IMR-90 (cell line): ENCODE data around the gene EDA. TPM values are rescaled to one million over a fixed set of nuclear protein-coding genes. Genes with fewer than 3 reads are reported as not detected.

Experiments
- ATAC-seq: fragments of 200-7000 bp; cut with Tn5 transposase; 2 replicates; pipeline ENCODE4 v1.9.1; 2020; ENCODE audit warnings: low read depth, mild to moderate bottlenecking, moderate library complexity
- BruUV-seq: library from RNA; stranded (reverse); fragments of 400-500 nt; replicated peaks from 2 replicates; lab custom pipeline; 2021; lab: Mats Ljungman, UMichigan
- CTCF ChIA-PET: fragments of 300-600 bp; formaldehyde crosslinking; extraction: SDS; loops from one replicate; lab custom pipeline; 2021; ENCODE audit warnings: antibody characterized with exemption; lab: Yijun Ruan, JAX
- POLR2A ChIA-PET: fragments of 300-600 bp; sonication (Branson Sonifier 250); formaldehyde crosslinking; loops from one replicate; lab custom pipeline; 2022; ENCODE audit warnings: antibody characterized with exemption; ENCODE audit not compliant: unreplicated experiment; lab: Charles Lee
- DNase-seq: peaks from one replicate; pipeline ENCODE4 v3.0.0; 2013
- H2AFZ ChIP-seq: replicated peaks from 2 replicates; pipeline ENCODE3; 2013; ENCODE audit warnings: low read length, mild to moderate bottlenecking; ENCODE audit not compliant: poor library complexity
- H2AK5ac ChIP-seq: 2 replicates; pipeline ENCODE4 v1.6.1; 2013; ENCODE audit warnings: low read depth, low read length, inconsistent platforms
- H2AK9ac ChIP-seq: replicated peaks from 2 replicates; pipeline ENCODE3; 2013; ENCODE audit warnings: mild to moderate bottlenecking, low read depth, low read length, moderate library complexity; ENCODE audit not compliant: poor library complexity
- H2BK120ac ChIP-seq: 2 replicates; pipeline ENCODE4 v1.6.1; 2013; ENCODE audit warnings: low read depth, low read length, inconsistent platforms
- H2BK15ac ChIP-seq: 3 replicates; pipeline ENCODE4 v1.6.1; 2013; ENCODE audit warnings: low read depth, low read length, inconsistent platforms
- H2BK20ac ChIP-seq: 2 replicates; pipeline ENCODE4 v1.6.1; 2013; ENCODE audit warnings: low read depth, mild to moderate bottlenecking, inconsistent platforms, low read length, moderate library complexity
- H2BK5ac ChIP-seq: 2 replicates; pipeline ENCODE4 v1.6.1; 2013; ENCODE audit warnings: mild to moderate bottlenecking, low read depth, low read length, inconsistent platforms; ENCODE audit not compliant: poor library complexity, severe bottlenecking
- H3K14ac ChIP-seq: replicated peaks from 2 replicates; pipeline ENCODE4 v1.6.1; 2013; ENCODE audit warnings: low read depth, low read length, inconsistent platforms
- H3K18ac ChIP-seq: 2 replicates; pipeline ENCODE4 v1.6.1; 2013; ENCODE audit warnings: low read depth, low read length, control low read depth
- H3K23ac ChIP-seq: 2 replicates; pipeline ENCODE4 v1.6.1; 2013; ENCODE audit warnings: low read depth, low read length, inconsistent platforms
- H3K27ac ChIP-seq: 2 replicates; pipeline ENCODE4 v1.5.1; 2013; ENCODE audit warnings: mild to moderate bottlenecking, control low read depth, low read length; ENCODE audit not compliant: insufficient read depth
- H3K27me3 ChIP-seq: 2 replicates; pipeline ENCODE4 v1.6.1; 2013; ENCODE audit warnings: low read length; ENCODE audit not compliant: control insufficient read depth, insufficient read depth
- H3K36me3 ChIP-seq: 2 replicates; pipeline ENCODE4 v1.6.1; 2013; ENCODE audit warnings: low read length, mixed read lengths; ENCODE audit not compliant: control insufficient read depth, insufficient read depth
- H3K4ac ChIP-seq: 2 replicates; pipeline ENCODE4 v1.6.1; 2013; ENCODE audit warnings: low read depth, low read length, inconsistent platforms
- H3K4me1 ChIP-seq: 2 replicates; pipeline ENCODE4 v1.6.1; 2013; ENCODE audit warnings: low read length, mixed read lengths; ENCODE audit not compliant: control insufficient read depth, insufficient read depth
- H3K4me2 ChIP-seq: 2 replicates; pipeline ENCODE4 v1.6.1; 2013; ENCODE audit warnings: low read depth, mild to moderate bottlenecking, control low read depth, low read length, moderate library complexity
- H3K4me3 ChIP-seq: 2 replicates; pipeline ENCODE4 v1.5.1; 2013; ENCODE audit warnings: low read depth, mild to moderate bottlenecking, control low read depth, low read length, moderate library complexity; ENCODE audit not compliant: insufficient read depth
- H3K56ac ChIP-seq: 2 replicates; pipeline ENCODE4 v1.6.1; 2013; ENCODE audit warnings: low read length, inconsistent platforms; ENCODE audit not compliant: insufficient read depth; ENCODE audit errors: extremely low read depth
- H3K79me1 ChIP-seq, 2 experiments: 2 replicates each; pipeline ENCODE4 v1.6.1; 2013; ENCODE audit warnings: low read length in 2 of 2, inconsistent platforms in 1 of 2, low read depth in 1 of 2
- H3K9ac ChIP-seq: 2 replicates; pipeline ENCODE4 v1.6.1; 2013; ENCODE audit warnings: low read depth, low read length, control low read depth
- H3K9me1 ChIP-seq: 2 replicates; pipeline ENCODE4 v1.6.1; 2013; ENCODE audit warnings: low read length, inconsistent platforms; ENCODE audit not compliant: insufficient read depth
- H3K9me3 ChIP-seq: 2 replicates; pipeline ENCODE4 v1.6.1; 2013; ENCODE audit warnings: low read length; ENCODE audit not compliant: control insufficient read depth, insufficient read depth
- H4K20me1 ChIP-seq: 2 replicates; pipeline ENCODE4 v1.6.1; 2013; ENCODE audit warnings: low read length, inconsistent platforms; ENCODE audit not compliant: insufficient read depth
- H4K5ac ChIP-seq: 2 replicates; pipeline ENCODE4 v1.6.1; 2013; ENCODE audit warnings: mild to moderate bottlenecking, low read depth, low read length, control low read depth
- H4K8ac ChIP-seq, 2 experiments: 2 replicates each; pipeline ENCODE4 v1.6.1; 2013; ENCODE audit warnings: low read depth in 2 of 2, low read length in 2 of 2, control low read depth in 1 of 2, inconsistent platforms in 1 of 2
- H4K91ac ChIP-seq: 2 replicates; pipeline ENCODE4 v1.6.1; 2013; ENCODE audit warnings: low read depth, low read length, inconsistent platforms; ENCODE audit not compliant: insufficient read depth
- BHLHE40 ChIP-seq: fragments of 150-350 bp; IDR thresholded peaks from 2 replicates; pipeline ENCODE4 v1.6.1; 2016; ENCODE audit warnings: mild to moderate bottlenecking, low read depth, low read length
- CEBPB ChIP-seq: IDR thresholded peaks from 2 replicates; pipeline ENCODE4 v1.6.1; 2012; ENCODE audit warnings: low read depth, low read length, improper control_type of control experiment
- CHD1 ChIP-seq: IDR thresholded peaks from 2 replicates; pipeline ENCODE4 v1.6.1; 2012; ENCODE audit warnings: low read depth, low read length, improper control_type of control experiment
- CTCF ChIP-seq: conservative IDR thresholded peaks from 2 replicates; pipeline ENCODE4 v1.5.1; 2012; ENCODE audit warnings: mild to moderate bottlenecking, low read depth, low read length, improper control_type of control experiment
- ELK1 ChIP-seq: fragments of 150-350 bp; IDR thresholded peaks from 2 replicates; pipeline ENCODE4 v1.6.1; 2016; ENCODE audit warnings: low read depth, mild to moderate bottlenecking, low read length, moderate library complexity, borderline replicate concordance
- FOS ChIP-seq: fragments of 150-350 bp; IDR thresholded peaks from 2 replicates; pipeline ENCODE4 v1.6.1; 2016; ENCODE audit warnings: low read depth, low read length
- MAFK ChIP-seq: IDR thresholded peaks from 2 replicates; pipeline ENCODE4 v1.6.1; 2012; ENCODE audit warnings: low read depth, low read length, improper control_type of control experiment
- MAZ ChIP-seq: IDR thresholded peaks from 2 replicates; pipeline ENCODE4 v1.6.1; 2012; ENCODE audit warnings: low read depth, mild to moderate bottlenecking, low read length, improper control_type of control experiment, moderate library complexity, borderline replicate concordance
- MXI1 ChIP-seq: IDR thresholded peaks from 2 replicates; pipeline ENCODE4 v1.6.1; 2012; ENCODE audit warnings: low read depth, mild to moderate bottlenecking, low read length, moderate library complexity, borderline replicate concordance
- NFE2L2 ChIP-seq: fragments of 150-350 bp; IDR thresholded peaks from 2 replicates; pipeline ENCODE4 v1.6.1; 2016; ENCODE audit warnings: low read depth, mild to moderate bottlenecking, low read length
- POLR2A ChIP-seq: IDR thresholded peaks from 2 replicates; pipeline ENCODE4 v1.6.1; 2012; ENCODE audit warnings: mild to moderate bottlenecking, low read depth, low read length
- RAD21 ChIP-seq: IDR thresholded peaks from 2 replicates; pipeline ENCODE4 v1.6.1; 2012; ENCODE audit warnings: low read length, improper control_type of control experiment
- RCOR1 ChIP-seq: IDR thresholded peaks from 2 replicates; pipeline ENCODE4 v1.6.1; 2012; ENCODE audit warnings: mild to moderate bottlenecking, low read length, improper control_type of control experiment; ENCODE audit not compliant: insufficient replicate concordance
- RFX5 ChIP-seq: IDR thresholded peaks from 2 replicates; pipeline ENCODE4 v1.8.0; 2012; ENCODE audit warnings: low read depth, mild to moderate bottlenecking, low read length, moderate library complexity
- SMC3 ChIP-seq: fragments of 150-350 bp; IDR thresholded peaks from 2 replicates; pipeline ENCODE4 v1.6.1; 2016; ENCODE audit warnings: low read depth, mild to moderate bottlenecking, antibody characterized with exemption, low read length, moderate library complexity
- USF2 ChIP-seq: fragments of 150-350 bp; IDR thresholded peaks from 2 replicates; pipeline ENCODE4 v1.6.1; 2017; ENCODE audit warnings: mild to moderate bottlenecking, antibody characterized with exemption, low read length, low read depth
- WGBS, 2 experiments: methylation state at CpG; one replicate each; pipeline versions ENCODE4 v1.1.5 to v1.1.7; 2013; ENCODE audit warnings: missing lambda C conversion rate in 2 of 2; ENCODE audit not compliant: insufficient read length in 1 of 2; ENCODE audit errors: extremely low coverage in 2 of 2; 5-methylcytosine and 5-hydroxymethylcytosine counted together
- dilution Hi-C: fragments of 300-500 bp; cut with HindIII; formaldehyde crosslinking; loops from one replicate; pipeline ENCODE4 v1.14.3; 2018; ENCODE audit warnings: low sequenced_read_pairs; ENCODE audit not compliant: unreplicated experiment
- in situ Hi-C: fragments of 300-500 bp; cut with MboI; formaldehyde crosslinking; loops from 3 replicates; pipeline ENCODE4 v1.14.3; 2019; ENCODE audit warnings: low sequenced_read_pairs, inconsistent platforms, mixed read lengths
- intact Hi-C: fragments of 100-400 bp; cut with micrococcal nuclease; formaldehyde crosslinking; loops from 2 replicates; pipeline ENCODE4 v1.10.0; 2022
- polyA plus RNA-seq, 3 experiments: library from polyadenylated mRNA; depleted of rRNA; stranded (reverse); fragments of >200 nt; gene quantifications; 2 replicates each; pipeline ENCODE4 v1.2.3, GENCODE V29; 2012; ENCODE audit warnings: low replicate concordance in 1 of 3
- total RNA-seq: library from RNA; depleted of rRNA; stranded (reverse); fragments of >200 nt; gene quantifications from 2 replicates; pipeline ENCODE4 v1.2.3, GENCODE V29; 2012

Gene EDA
- total and polyA plus RNA-seq, 2 of the 4 experiments (the other 2 are of a cell fraction) = under 0.01 TPM; not detected in 1

- in situ Hi-C loops = no loop called here
- no peak overlapping the region for H3K9ac ChIP-seq
- no peak overlapping the region for H4K91ac ChIP-seq
- ATAC-seq = no peak
- no peak overlapping the region for H3K4me2 ChIP-seq
- ChIA-PET CTCF (no interaction called here), POLR2A (no interaction called here)
- no peak overlapping the region for H3K23ac ChIP-seq
- H3K79me1 ChIP-seq = no peaks in the 10 kb centered on the region
- no peaks in the 10 kb centered on the region for H3K9me1 ChIP-seq
- no peak overlapping the region for H2BK15ac ChIP-seq
- no peak overlapping the region for H2BK5ac ChIP-seq
- H3K18ac ChIP-seq = no peak overlapping the region
- dilution Hi-C loops = no loop called here
- no peaks in the 10 kb centered on the region for H3K4me1 ChIP-seq
- no peak overlapping the region for H3K4me3 ChIP-seq
- no peak overlapping the region for H3K27ac ChIP-seq
- H4K20me1 ChIP-seq = no peaks in the 10 kb centered on the region
- no CpG with 5 or more reads among the region's 1 CpG for WGBS, 2 experiments
- no peak overlapping the region for H4K8ac ChIP-seq
- H3K14ac ChIP-seq = no peak overlapping the region
- no peak overlapping the region for H2AFZ ChIP-seq
- H3K27me3 ChIP-seq = no peaks in the 10 kb centered on the region
- H2AK5ac ChIP-seq = no peak overlapping the region
- intact Hi-C loops = no loop called here
- H2BK120ac ChIP-seq = no peak overlapping the region
- no peak for TF ChIP-seq ELK1
- TF ChIP-seq RAD21 = no peak
- TF ChIP-seq MXI1 = no peak
- no peak for TF ChIP-seq RCOR1
- TF ChIP-seq CTCF = no peak
- TF ChIP-seq CHD1 = no peak
- TF ChIP-seq POLR2A = no peak
- no peak for TF ChIP-seq RFX5
- TF ChIP-seq MAZ = no peak
- no peak for TF ChIP-seq USF2
- TF ChIP-seq FOS = no peak
- TF ChIP-seq CEBPB = no peak
- no peak for TF ChIP-seq NFE2L2
- no peak for TF ChIP-seq MAFK
- TF ChIP-seq BHLHE40 = no peak
- no peak for TF ChIP-seq SMC3
- H2AK9ac ChIP-seq = no peak overlapping the region
- no peaks in the 10 kb centered on the region for H3K36me3 ChIP-seq
- BruUV-seq = no TSS peak
- no peaks in the 10 kb centered on the region for H3K9me3 ChIP-seq
- no peak overlapping the region for H3K56ac ChIP-seq
- H2BK20ac ChIP-seq = no peak overlapping the region
- no peak overlapping the region for H3K4ac ChIP-seq
- DNase-seq = no peak
- no peak overlapping the region for H4K5ac ChIP-seq
Observed at GRCh38 chrX:69876221-69876620, 260.3 kb downstream of the EDA start.
